Measurements from ENCODE around the gene ST3GAL4. TPM values are rescaled to one million over a fixed set of nuclear protein-coding genes. Genes with fewer than 3 reads are reported as not detected.
"Not testable (repeated sequence)": the region's sequence is repeated elsewhere in the genome, so short reads cannot be mapped to it uniquely, and the experiment has no call there.

Gene ST3GAL4
- total and polyA plus RNA-seq, 2 of the 8 experiments (the other 6 are each of a cell fraction or from before 2014, with no cell fraction given), result 15.6 to 20.0 TPM

DNA sequence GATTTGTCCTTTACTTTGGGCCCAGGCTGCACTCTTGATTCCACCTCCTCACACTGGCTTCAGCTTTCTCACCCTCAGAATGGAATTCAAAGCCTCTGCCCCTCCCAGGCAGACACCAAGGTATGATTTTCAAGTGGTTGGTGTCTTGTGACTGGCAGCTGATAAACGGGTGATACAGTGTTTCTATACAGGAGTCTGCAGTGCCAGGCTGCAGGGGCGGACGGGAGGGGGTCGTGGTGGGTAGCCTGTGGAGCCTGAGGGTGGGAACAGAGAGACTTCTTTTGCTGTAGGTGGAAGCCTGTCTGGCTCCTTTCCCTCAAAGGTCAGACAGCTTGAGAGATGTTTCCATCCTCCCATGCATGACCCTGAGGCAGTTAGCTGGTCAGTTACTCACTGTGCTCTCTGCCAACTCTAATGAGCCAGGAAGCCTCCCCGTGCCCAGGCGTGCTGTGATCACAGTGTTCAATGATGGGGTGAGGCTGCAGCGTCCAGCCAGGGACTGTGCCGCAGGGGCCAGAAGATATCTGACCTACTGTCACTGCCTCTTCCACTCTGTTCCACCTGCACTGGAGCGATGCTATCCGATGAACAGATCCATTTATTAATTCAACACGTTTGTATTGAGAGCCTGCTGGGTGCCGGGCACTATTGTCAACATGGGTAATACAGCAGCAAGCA lies 18.0 kb downstream of the ST3GAL4 start:
- H2BK120ac ChIP-seq (replicated peaks; ENCODE audit: low read depth, low read length); H3K18ac ChIP-seq (ENCODE audit: extremely low read depth, low read length); H3K4me2 ChIP-seq (ENCODE audit: insufficient read depth in 1 of 2, low read depth in 2 of 2, low read length in 2 of 2); H2BK12ac ChIP-seq (ENCODE audit: low read depth, low read length); H4K20me1 ChIP-seq (replicated peaks in 1 of 2; ENCODE audit: control insufficient read depth in 1 of 2, insufficient read depth in 2 of 2, low read length in 2 of 2); H3K14ac ChIP-seq (ENCODE audit: insufficient read length); H2AFZ ChIP-seq (ENCODE audit: low read length); H2AK5ac ChIP-seq (ENCODE audit: low read depth, low read length); H3K79me1 ChIP-seq (ENCODE audit: low read depth, low read length); H4K91ac ChIP-seq (replicated peaks; ENCODE audit: insufficient read length, low read length); H3K36me3 ChIP-seq (ENCODE audit: control insufficient read depth in 2 of 4, insufficient read depth in 4 of 4, low read length in 3 of 4); H3K9ac ChIP-seq (replicated peaks in 1 of 4; ENCODE audit: extremely low read depth in 1 of 4, low read depth in 3 of 4, low read length in 3 of 4); H2BK20ac ChIP-seq (ENCODE audit: low read length); H3K4ac ChIP-seq (replicated peaks; ENCODE audit: insufficient read length, low read depth, low read length); H4K8ac ChIP-seq (ENCODE audit: extremely low read depth, insufficient read depth, low read length); H3K23ac ChIP-seq (ENCODE audit: insufficient read length); H4K5ac ChIP-seq (ENCODE audit: insufficient read length, low read depth, low read length); H2BK5ac ChIP-seq (ENCODE audit: low read depth, low read length); POLR2A ChIA-PET (ENCODE audit: partially characterized antibody); H3K4me1 ChIP-seq (replicated peaks in 1 of 4; ENCODE audit: control insufficient read depth in 3 of 4, insufficient read depth in 4 of 4, low read length in 3 of 4); H3K9me3 ChIP-seq (ENCODE audit: insufficient read depth in 2 of 2, low read depth in 1 of 2, low read length in 1 of 2); H2BK15ac ChIP-seq (ENCODE audit: low read length); FAIRE-seq; H3K27ac ChIP-seq (ENCODE audit: low read depth, low read length); H3K27me3 ChIP-seq (replicated peaks in 1 of 4; ENCODE audit: control insufficient read depth in 3 of 4, extremely low read depth in 1 of 4, insufficient read depth in 3 of 4, low read length in 3 of 4); H3K23me2 ChIP-seq (ENCODE audit: low read depth, low read length); DNase-seq (ENCODE audit: low read depth in 1 of 2, low spot score in 2 of 2); H3K4me3 ChIP-seq (ENCODE audit: extremely low read depth in 1 of 4, insufficient read depth in 2 of 4, low read depth in 3 of 4, low read length in 4 of 4); H3K56ac ChIP-seq (replicated peaks; ENCODE audit: insufficient read length, low read depth, low read length): not testable (repeated sequence)
- CTCF ChIA-PET (ENCODE audit: partially characterized antibody), result interaction anchor here (0.9 to 1.2 kb wide), 2 partner anchors 10 to 19 kb away, joined by 3 read pairs; no protein-coding TSS in a partner anchor
- H3K79me2 ChIP-seq (ENCODE audit: control insufficient read depth in 1 of 2, insufficient read depth in 2 of 2, low read length in 2 of 2), result peaks cover 0 to 27% of the 10 kb centered on the region in 2 experiments; a peak in 2 of 4 replicates
- WGBS, 2 experiments (ENCODE audit: extremely low coverage in 1 of 2, insufficient coverage in 1 of 2, insufficient read length in 1 of 2, insufficient replicate concordance in 2 of 2, low coverage in 1 of 2, low lambda C conversion rate in 2 of 2, missing lambda C conversion rate in 1 of 2), result 86% methylated on average over 10 of the region's 12 CpGs; no CpG with 5 or more reads in 1 of the 2 experiments
